Brain pericyte (primary cell): ENCODE measurements around the gene KLHL41.

Experiments
- DNase-seq: peaks from one replicate; pipeline ENCODE4 v3.0.0-alpha.2; 2012; ENCODE audit warnings: low read depth, low spot score

The KLHL41 gene

GRCh38 chr2:169509298-169509885 lies at the start of gene KLHL41:
KLHL41 (plus strand) TSS chr2:169509702; CDS start chr2:169509779, 77 bp downstream.
- DNase-seq: peak; percentile 49

DNA sequence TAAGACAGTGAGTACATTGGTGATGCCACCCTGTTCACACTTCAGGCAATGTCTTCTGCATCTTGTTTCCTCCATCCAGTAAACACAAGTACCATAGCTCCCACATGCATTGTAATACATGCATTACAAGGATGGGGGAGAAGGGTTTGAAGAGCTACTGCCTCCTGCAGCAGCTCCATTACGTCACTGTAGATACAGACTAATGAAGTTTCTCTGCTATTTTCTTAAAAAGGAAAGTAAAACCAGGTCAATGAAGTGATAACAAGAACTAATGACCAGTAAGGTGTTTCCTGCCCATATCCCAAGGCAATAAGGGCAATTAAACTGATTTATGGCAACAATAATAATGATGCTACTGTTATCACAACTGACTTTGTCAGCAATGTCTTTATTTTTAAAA lies 48.4 kb upstream of the KLHL41 start:
- no peak for DNase-seq

DNA sequence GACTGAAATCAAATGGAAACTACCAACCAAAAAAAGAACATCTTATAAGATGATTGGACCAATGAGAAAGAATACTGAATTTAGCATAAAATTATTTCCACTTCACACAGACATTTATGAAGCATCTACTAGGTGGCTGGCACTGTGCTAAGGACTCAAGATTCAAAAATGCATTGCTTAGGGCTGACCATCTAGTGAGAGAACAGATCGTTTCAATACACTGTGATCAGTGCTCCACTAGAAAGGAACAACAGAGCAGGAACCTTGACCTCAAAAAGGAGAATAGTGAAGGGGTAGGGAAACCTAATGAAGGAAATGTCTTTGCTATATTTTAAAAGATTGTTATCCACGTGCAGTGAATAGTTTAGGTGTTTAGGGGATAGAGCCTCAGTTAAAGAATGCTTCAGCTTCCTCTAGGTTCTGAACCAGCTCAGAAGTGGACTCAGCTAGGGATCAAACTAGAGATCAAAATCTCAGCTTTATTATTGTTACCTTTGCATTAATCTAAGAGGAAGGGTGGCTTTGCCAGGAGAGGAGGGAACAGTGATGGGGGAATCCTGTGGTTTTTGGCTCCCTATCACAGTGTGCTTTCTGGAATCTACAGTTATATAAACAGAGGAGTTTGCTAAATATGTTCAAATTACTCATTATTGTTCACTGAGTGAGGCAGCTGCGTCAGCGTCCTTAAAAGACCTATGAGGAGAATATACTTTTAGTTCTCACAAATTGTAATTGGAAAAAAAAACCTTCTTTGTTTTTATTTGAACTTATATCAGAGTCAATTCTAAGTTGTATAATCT lies 46.4 kb upstream of the KLHL41 start:
- peak; percentile 86 for DNase-seq

- no peak for DNase-seq
These were observed 45.0 kb upstream of the KLHL41 start for GRCh38 chr2:169464466-169464865.

DNA sequence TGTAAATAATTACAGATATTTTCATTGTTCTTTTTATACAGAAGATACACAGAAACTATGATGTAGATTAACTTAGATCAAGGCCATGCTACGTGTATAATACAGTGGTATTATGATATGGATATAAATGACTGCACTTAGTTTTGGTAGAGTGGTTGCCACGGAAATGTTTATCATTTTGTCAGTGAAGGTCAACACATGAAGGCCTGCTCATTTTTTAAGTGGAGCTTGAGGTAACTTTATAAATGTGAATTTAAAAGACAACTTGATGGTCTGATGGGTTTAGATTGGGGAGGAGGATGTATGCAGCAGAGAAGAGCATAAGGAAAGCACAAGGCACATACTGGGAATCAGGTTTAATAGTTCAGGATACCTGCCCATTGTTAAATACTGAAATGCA lies 44.6 kb upstream of the KLHL41 start:
- no peak for DNase-seq

DNA sequence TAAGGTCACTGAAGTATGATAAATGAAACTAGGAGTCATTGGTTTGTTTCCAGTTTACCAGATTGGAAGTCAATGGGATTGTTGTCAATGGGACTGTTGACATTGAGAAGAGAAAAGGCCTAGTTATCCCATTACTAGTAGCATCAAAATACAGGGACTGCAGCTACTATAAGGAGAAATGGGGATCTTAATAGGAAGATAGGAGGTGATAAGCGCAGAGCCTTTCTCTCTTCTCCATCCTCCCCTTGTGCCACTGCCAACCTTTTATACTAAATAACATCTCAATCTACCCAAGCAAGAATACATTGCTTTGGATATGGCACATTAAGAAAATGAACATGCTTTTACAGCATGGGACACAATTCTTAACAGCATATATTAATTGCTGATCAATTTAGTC lies 40.7 kb upstream of the KLHL41 start:
- DNase-seq: no peak

DNA sequence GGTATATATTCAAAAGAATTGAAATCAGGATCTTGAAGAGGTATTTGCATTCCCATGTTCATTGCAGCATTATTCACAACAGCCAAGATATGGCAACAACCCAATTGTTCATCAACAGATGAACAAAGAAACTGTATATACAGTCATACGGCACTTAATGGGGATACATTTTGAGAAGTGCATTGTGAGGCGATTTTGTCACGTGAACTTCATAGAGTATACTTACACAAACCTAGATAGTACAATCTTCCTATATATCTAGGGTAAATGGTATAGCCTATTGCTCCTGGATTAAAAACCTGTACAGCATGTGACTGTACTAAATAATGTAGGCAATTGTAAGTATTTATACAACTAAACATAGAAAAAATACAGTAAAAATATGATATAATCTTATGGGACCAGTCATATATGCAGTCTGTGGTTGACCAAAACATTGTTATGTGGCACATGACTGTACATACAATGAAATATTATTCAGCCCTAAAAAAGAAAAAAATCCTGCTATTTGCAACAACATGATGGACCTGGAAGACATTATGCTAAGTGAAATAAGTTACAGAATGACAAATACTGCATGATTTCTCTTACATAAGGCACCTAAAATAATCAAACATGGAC lies 39.4 kb upstream of the KLHL41 start:
- DNase-seq: no peak

DNA sequence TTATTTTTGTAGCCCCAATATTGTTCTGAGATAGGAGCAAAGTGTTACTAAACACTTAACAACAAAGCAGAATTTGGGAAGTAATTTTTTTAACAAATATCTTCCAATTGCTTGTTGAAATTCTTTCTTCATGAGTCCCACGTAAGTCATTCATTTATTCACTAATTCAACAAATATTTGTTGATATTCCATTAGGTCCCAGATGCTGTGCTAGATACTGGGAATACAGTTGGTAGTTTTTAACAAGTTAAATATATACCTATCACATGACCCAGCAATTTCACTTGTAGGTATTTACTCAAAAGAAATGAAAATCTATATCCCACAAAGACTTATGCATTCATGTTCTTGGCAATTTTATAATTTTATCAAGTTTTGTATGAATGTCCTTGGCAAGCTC lies 37.3 kb upstream of the KLHL41 start:
- DNase-seq: no peak

- DNase-seq: no peak
These were observed 33.0 kb upstream of the KLHL41 start for GRCh38 chr2:169476459-169476858.

DNA sequence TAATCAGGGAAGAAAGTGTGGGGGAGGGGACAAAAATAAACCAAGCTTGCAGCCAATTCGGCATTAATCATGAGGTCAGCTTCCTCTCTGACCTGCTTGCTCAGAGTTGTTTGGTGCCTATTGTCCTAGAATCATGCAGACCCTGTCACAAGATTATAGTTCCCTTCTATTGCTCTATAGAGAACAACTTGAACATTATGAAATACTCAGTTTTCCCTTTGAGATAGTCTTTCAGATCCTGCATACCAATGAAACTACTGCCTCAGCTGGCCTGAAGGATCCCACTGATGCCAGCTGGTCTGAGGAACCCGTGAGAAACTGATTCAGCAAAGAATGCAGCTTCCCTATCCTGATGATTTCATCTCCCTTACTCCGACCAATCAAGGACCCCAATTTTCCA lies 31.2 kb upstream of the KLHL41 start:
- DNase-seq: no peak

- no peak for DNase-seq
These were observed 30.7 kb upstream of the KLHL41 start for GRCh38 chr2:169478745-169479256.

DNA sequence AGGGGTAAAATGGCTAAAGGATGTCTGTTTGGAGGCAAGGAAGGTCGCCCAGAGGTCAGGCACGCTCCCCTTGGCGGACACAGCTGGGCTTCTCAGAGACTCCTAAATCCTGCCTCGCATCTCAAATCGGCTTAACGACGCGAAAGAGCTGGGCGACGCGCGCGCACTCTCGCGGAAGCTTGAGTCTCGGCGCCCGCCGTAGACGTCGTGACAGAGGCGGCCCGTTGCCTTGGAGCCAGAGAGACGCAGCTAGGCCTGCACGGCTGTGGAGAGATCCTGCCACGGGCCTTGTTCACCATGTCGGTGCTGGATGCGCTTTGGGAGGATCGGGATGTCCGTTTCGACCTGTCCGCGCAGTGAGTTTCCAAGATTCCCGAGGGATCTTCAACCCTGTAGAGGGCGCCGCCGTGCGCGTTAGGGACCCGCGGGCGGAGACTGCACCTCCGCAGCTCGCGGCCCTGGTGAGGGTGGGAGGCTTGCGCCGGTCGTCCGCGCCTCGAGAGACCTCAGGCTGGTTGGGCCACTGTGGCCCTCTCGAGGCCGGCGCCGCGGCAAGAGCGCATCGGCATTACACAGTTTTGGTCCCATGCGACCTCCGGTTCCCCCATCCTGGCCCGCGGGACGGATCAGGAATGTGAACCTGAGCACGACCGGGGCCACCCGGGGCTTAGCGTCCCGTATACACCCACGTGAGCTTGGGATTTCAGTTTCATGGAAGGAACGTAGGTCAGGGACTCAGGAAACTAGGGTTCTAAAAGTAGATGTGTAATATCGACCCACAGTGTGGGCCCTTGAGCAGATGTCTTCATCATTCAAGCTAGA lies 30.0 kb upstream of the KLHL41 start, which contains the start of gene BBS5:
Gene BBS5 (plus strand): TSS at position 238 of the 822 bp plus-strand sequence. CDS start 60 bp downstream, at position 298.
- peak; percentile 56 for DNase-seq

- DNase-seq: no peak
These were observed 29.4 kb upstream of the KLHL41 start for GRCh38 chr2:169480079-169480465.

GRCh38 chr2:169485650-169486138 lies 23.8 kb upstream of the KLHL41 start:
- no peak for DNase-seq

DNA sequence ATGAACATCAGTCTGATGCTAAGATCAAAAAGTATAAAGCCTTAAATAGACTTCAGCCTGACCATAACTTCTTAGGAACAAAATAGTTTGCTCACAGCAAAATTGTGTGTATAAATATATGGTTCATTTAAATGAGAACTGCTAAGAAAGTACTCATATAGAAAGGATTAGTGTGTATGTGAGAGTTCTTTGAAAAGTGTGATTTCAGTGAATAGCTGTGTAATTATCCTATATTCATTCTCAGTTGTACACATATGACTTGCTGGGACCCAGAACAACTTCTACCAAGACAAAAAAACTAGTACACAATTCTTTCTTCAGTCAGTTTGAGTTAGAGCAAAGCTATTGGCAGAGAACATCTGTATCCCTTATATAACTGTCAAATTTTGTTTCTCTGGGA lies 23.0 kb upstream of the KLHL41 start:
- no peak for DNase-seq

DNA sequence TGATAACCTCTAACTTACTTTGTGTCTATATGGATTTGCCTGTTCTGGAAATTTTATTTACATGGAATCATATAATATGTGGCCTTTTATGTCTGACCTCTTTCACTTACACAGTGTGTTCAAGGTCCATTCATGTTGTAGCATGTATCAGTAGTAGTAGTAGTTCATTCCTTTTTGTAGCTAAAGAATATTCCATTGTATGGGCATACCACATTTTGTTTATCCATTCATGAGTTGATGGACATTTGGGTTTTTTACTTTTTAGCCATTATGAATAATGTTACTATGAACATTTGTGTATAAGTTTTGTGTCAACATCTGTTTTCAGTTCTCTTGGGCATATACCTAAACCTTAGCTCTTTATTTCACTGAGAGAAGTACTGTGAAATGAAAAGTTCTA lies 18.7 kb upstream of the KLHL41 start:
- no peak for DNase-seq

GRCh38 chr2:169491378-169491777 lies 18.1 kb upstream of the KLHL41 start:
- DNase-seq: no peak

DNA sequence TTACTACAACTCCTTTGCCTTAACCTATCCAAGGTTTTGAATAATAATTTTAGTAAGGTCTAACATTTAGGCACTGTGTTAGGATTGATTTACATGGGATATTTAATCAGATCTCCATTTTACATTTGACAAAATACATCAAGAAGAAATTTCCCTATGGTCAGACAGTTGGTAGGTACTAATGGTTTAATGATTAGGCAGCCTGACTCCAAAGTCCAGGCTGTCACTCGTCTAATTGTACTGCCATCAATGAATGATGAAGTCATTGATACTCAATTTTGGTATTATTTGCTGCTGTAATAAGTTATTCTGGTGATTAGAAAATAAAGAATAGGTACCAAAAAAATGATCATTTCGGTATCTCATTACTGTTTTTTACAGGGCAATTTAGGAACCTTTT lies 16.1 kb upstream of the KLHL41 start:
- no peak for DNase-seq

DNA sequence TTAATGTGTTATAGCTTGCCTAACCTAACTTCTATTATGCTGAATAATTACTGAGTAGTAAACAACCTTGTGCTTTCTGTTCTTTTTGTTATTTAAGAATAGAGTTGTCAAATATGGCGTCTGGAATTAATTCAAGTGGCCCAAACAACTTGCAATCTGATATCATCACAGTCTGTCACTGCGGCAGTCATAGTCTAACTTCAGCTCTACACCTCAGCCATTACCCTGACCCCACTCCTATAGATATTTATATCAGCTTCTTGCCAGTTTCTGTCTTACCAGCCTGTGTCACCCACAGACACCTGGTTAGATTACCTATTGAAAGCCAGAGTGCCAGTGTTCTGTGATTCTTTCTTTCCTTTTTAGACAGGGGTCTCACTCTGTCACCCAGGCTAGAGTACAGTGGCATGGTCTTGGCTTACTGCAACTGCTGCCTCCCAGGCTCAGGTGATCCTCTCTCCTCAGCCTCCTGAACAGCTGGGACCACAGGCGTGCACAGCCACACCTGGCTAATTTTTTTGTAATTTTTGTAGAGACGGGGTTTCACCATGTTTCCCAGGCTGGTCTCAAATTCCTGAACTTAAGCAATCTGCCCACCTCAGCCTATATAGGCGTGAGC lies 14.1 kb upstream of the KLHL41 start:
- no peak for DNase-seq

DNA sequence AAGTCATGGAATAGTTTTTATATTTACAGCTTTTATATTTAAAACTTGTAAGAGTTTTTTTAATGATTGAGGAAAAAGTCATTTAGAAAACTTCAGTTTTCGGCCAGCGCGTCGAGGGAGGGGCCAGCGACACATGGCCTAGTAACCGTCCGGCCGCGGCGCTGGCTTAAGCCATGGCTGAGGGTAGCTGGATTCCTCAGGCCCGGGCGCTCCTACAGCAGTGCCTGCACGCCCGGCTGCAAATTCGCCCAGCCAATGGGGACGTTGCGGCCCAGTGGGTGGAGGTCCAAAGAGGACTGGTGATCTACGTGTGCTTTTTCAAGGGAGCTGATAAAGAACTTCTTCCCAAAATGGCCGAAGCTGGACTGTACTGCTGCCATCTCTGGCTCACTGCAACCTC lies 4.9 kb upstream of the KLHL41 start:
- DNase-seq: no peak

DNA sequence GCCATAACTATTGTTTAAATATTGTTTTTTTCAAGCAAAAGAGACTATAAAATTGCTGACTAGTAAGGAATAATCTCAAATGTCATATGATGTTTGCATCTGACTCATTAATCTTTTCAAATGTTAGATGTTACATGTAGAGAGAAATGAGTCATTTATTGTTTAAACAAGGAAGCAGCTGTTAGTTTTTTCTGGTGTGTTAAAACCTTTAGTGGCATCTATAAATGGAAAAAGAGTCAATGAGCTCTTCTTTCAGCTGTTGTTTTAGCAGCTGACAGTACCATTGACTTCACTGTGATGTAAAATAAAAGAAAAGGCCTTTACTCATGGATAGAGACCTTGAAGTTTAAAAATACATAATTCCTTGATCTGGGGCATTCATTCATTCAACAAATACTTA lies 1.8 kb upstream of the KLHL41 start:
- peak; percentile 80 for DNase-seq
